Common myeloid progenitor, CD34-positive (primary cell): Measurements from ENCODE around the gene PCDHGB2.
"Not testable (repeated sequence)": the region's sequence is repeated elsewhere in the genome, so short reads cannot be mapped to it uniquely, and the experiment has no call there.

Source experiments
- CTCF ChIA-PET: fragments of 350-600 bp; sonication (Branson Sonifier 250); formaldehyde crosslinking; loops from one replicate; lab custom pipeline; 2021; ENCODE audit warnings: antibody characterized with exemption; lab: Charles Lee
- POLR2A ChIA-PET: fragments of 350-600 bp; sonication (Branson Sonifier 250); formaldehyde crosslinking; loops from one replicate; lab custom pipeline; 2021; ENCODE audit warnings: antibody characterized with exemption; lab: Charles Lee
- DNase-seq, 3 donors: peaks; one replicate each; pipeline versions ENCODE4 v3.0.0 to v3.0.0-alpha.2; 2013
- H3K27ac ChIP-seq, 2 experiments: 1 replicate in 1 of 2; 2 replicates in 1 of 2; pipeline ENCODE4 v1.7.0; 2013; ENCODE audit warnings: inconsistent platforms in 2 of 2, low read length in 2 of 2, mild to moderate bottlenecking in 2 of 2, low read depth in 1 of 2, moderate library complexity in 1 of 2; ENCODE audit not compliant: severe bottlenecking in 2 of 2, insufficient read depth in 1 of 2, poor library complexity in 1 of 2
- H3K27me3 ChIP-seq, 5 experiments: replicated peaks in 2 of 5; 1 replicate in 3 of 5; 2 replicates in 2 of 5; pipeline versions ENCODE4 v1.6.1 to v1.7.0; 2013; ENCODE audit warnings: low read length in 4 of 5, mild to moderate bottlenecking in 2 of 5, moderate library complexity in 2 of 5, inconsistent platforms in 1 of 5; ENCODE audit not compliant: insufficient read depth in 5 of 5, control insufficient read depth in 4 of 5
- H3K36me3 ChIP-seq, 4 experiments: 1 replicate in 2 of 4; 2 replicates in 2 of 4; pipeline versions ENCODE4 v1.6.1 to v1.7.0; 2013; ENCODE audit warnings: low read length in 3 of 4, control low read depth in 1 of 4, mild to moderate bottlenecking in 1 of 4; ENCODE audit not compliant: control insufficient read depth in 4 of 4, insufficient read depth in 4 of 4
- H3K4me1 ChIP-seq, 4 experiments: 1 replicate in 3 of 4; 2 replicates in 1 of 4; pipeline versions ENCODE4 v1.6.1 to v1.7.1; 2013; ENCODE audit warnings: low read length in 3 of 4, mild to moderate bottlenecking in 3 of 4, control low read depth in 1 of 4, inconsistent platforms in 1 of 4, moderate library complexity in 1 of 4; ENCODE audit not compliant: control insufficient read depth in 4 of 4, insufficient read depth in 4 of 4; ENCODE audit errors: control extremely low read depth in 1 of 4
- H3K4me3 ChIP-seq, 7 experiments: 1 replicate in 4 of 7; 2 replicates in 3 of 7; pipeline versions ENCODE4 v1.5.1 to v1.7.0; 2013; ENCODE audit warnings: mild to moderate bottlenecking in 7 of 7, low read length in 6 of 7, moderate library complexity in 6 of 7, inconsistent platforms in 2 of 7, low read depth in 2 of 7, control low read depth in 1 of 7; ENCODE audit not compliant: insufficient read depth in 4 of 7, control insufficient read depth in 1 of 7; ENCODE audit errors: extremely low read depth in 1 of 7
- H3K9me3 ChIP-seq, 5 experiments: 1 replicate in 4 of 5; 2 replicates in 1 of 5; pipeline versions ENCODE4 v1.6.1 to v1.7.1; 2013; ENCODE audit warnings: low read length in 4 of 5, mild to moderate bottlenecking in 2 of 5, inconsistent platforms in 1 of 5, low read depth in 1 of 5, moderate library complexity in 1 of 5; ENCODE audit not compliant: control insufficient read depth in 4 of 5, insufficient read depth in 2 of 5; ENCODE audit errors: control extremely low read depth in 1 of 5
- WGBS: methylation state at CpG from one replicate; pipeline ENCODE4 v1.1.5; 2013; ENCODE audit not compliant: insufficient coverage; 5-methylcytosine and 5-hydroxymethylcytosine counted together

PCDHGB2 gene

DNA sequence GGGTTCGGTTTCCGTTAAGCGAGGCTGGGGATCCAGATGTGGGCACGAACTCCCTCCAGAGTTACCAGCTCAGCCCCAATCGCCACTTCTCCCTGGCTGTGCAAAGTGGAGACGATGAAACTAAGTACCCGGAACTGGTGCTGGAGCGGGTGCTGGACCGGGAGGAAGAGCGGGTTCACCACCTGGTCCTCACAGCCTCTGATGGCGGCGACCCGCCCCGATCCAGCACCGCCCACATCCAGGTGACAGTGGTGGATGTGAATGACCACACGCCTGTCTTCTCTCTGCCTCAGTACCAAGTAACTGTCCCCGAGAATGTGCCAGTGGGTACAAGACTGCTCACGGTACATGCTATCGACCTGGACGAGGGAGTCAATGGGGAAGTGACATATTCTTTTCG, 23.6 kb downstream of the PCDHGB2 start:
- H3K27me3 ChIP-seq: peaks cover 7 to 58% (median 29%) of the 10 kb centered on the region in 5 experiments
- no peak for DNase-seq
- peaks cover 3 to 60% (median 42%) of the 10 kb centered on the region in 5 experiments for H3K9me3 ChIP-seq
- H3K27ac ChIP-seq: no peak overlapping the region
- CTCF ChIA-PET: interaction anchor here (0.7 to 1.5 kb wide), 3 partner anchors 13 to 180 kb away, joined by 3 to 5 read pairs (median 4); no protein-coding TSS in a partner anchor
- POLR2A ChIA-PET: no interaction called here
- no peaks in the 10 kb centered on the region for H3K4me1 ChIP-seq
- WGBS: 29% methylated on average over 13 of the region's 21 CpGs
- H3K4me3 ChIP-seq: peak overlapping the region in 2 of 7 experiments; percentile 62 to 63
- H3K36me3 ChIP-seq: no peaks in the 10 kb centered on the region

- 44% methylated on average over 42 of the region's 43 CpGs for WGBS
- H3K27me3 ChIP-seq: peaks cover 14 to 72% (median 34%) of the 10 kb centered on the region in 5 experiments
Observed at GRCh38 chr5:141384471-141385267, 24.9 kb downstream of the PCDHGB2 start.

GRCh38 chr5:141387557-141388311, 27.9 kb downstream of the PCDHGB2 start, which contains the start of gene PCDHGB4:
TSS of gene PCDHGB4 (plus strand) at chr5:141387698. CDS start at chr5:141387885, 187 bp downstream.
- Histone ChIP-seq H3K9me3 (peaks cover 0 to 78% (median 53%) of the 10 kb centered on the region in 5 experiments), H3K27me3 (peaks cover 13 to 80% (median 36%) of the 10 kb centered on the region in 5 experiments), H3K4me3 (peak within 1 kb of the TSS in 3 of 7 experiments; percentile 24 to 57 (median 36))
- H3K36me3 ChIP-seq, H3K4me1 ChIP-seq, H3K27ac ChIP-seq, POLR2A ChIA-PET: not testable (repeated sequence)
- DNase-seq: peak; percentile 32 to 70 (median 67)
- WGBS: 14% methylated on average over 11 of the region's 40 CpGs
- CTCF ChIA-PET: interaction anchor here (1.0 to 1.8 kb wide), 7 partner anchors 9 to 176 kb away, joined by 3 to 5 read pairs (median 4); partner anchors contain the start of gene PCDHGA12

More at GRCh38 chr5:141384471-141385267, 24.9 kb downstream of the PCDHGB2 start:
- H3K9me3 ChIP-seq: peaks cover 2 to 69% (median 53%) of the 10 kb centered on the region in 5 experiments
- CTCF ChIA-PET: no interaction called here
- H3K4me3 ChIP-seq: no peak overlapping the region
- H3K36me3 ChIP-seq: peaks cover 0 to 4% (median 0%) of the 10 kb centered on the region in 4 experiments
- no peaks in the 10 kb centered on the region for H3K4me1 ChIP-seq
- POLR2A ChIA-PET: no interaction called here
- no peak for DNase-seq
- H3K27ac ChIP-seq: no peak overlapping the region

GRCh38 chr5:141388661-141389060, 28.9 kb downstream of the PCDHGB2 start:
- CTCF ChIA-PET: interaction anchor here (1.2 to 1.7 kb wide), 3 partner anchors 8 to 42 kb away, joined by 3 to 4 read pairs (median 4); partner anchors contain the start of gene PCDHGA12
- Histone ChIP-seq H3K4me1 (no peaks in the 10 kb centered on the region), H3K9me3 (peaks cover 0 to 78% (median 54%) of the 10 kb centered on the region in 5 experiments), H3K4me3 (no peak overlapping the region), H3K36me3 (peaks cover 0 to 8% (median 0%) of the 10 kb centered on the region in 4 experiments), H3K27ac (no peak overlapping the region), H3K27me3 (peaks cover 11 to 80% (median 38%) of the 10 kb centered on the region in 5 experiments)
- 31% methylated on average over 5 of the region's 10 CpGs for WGBS
- DNase-seq: no peak
- POLR2A ChIA-PET: no interaction called here

DNA sequence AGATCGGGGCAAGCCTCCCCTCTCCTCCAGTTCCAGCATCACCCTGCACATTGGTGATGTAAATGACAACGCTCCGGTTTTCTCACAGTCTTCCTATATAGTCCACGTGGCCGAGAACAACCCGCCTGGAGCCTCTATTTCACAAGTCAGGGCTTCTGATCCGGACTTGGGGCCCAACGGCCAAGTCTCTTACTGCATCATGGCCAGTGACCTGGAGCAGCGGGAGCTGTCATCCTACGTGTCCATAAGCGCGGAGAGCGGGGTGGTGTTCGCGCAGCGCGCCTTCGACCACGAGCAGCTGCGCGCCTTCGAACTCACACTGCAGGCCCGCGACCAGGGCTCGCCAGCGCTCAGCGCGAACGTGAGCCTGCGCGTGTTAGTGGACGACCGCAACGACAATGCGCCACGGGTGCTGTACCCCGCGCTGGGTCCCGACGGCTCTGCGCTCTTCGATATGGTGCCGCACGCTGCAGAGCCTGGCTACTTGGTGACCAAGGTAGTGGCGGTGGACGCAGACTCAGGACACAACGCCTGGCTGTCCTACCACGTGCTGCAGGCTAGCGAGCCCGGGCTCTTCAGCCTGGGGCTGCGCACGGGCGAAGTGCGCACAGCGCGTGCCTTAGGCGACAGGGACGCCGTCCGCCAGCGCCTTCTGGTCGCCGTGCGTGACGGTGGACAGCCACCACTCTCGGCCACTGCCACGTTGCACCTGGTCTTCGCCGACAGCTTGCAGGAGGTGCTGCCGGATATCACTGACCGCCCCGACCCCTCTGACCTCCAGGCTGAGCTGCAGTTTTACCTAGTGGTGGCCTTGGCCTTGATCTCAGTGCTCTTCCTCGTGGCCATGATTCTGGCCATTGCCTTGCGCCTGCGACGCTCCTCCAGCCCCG, 29.6 kb downstream of the PCDHGB2 start:
- peaks cover 13 to 80% (median 42%) of the 10 kb centered on the region in 5 experiments for H3K27me3 ChIP-seq

More for the DNA sequence above, 29.6 kb downstream of the PCDHGB2 start:
- Histone ChIP-seq H3K4me3 (no peak overlapping the region), H3K9me3 (peaks cover 0 to 77% (median 52%) of the 10 kb centered on the region in 5 experiments), H3K36me3 (peaks cover 0 to 8% (median 0%) of the 10 kb centered on the region in 4 experiments), H3K27ac (no peak overlapping the region), H3K4me1 (no peaks in the 10 kb centered on the region)
- WGBS: 34% methylated on average over 77 of the region's 77 CpGs
- CTCF ChIA-PET: interaction anchor here (1.0 to 1.7 kb wide), 4 partner anchors 7 to 135 kb away, joined by 3 to 4 read pairs (median 4); no protein-coding TSS in a partner anchor
- no peak for DNase-seq
- POLR2A ChIA-PET: no interaction called here
